Muscle layer of duodenum (tissue), 2 donors: ENCODE measurements around the gene CEBPG.

Source experiments
- H3K27ac ChIP-seq: one replicate; pipeline ENCODE4 v1.7.0; 2013; ENCODE audit warnings: mild to moderate bottlenecking, low read length
- H3K27me3 ChIP-seq: one replicate; pipeline ENCODE4 v1.7.0; 2013; ENCODE audit warnings: low read depth, mild to moderate bottlenecking, control low read depth, low read length
- H3K36me3 ChIP-seq, 2 donors: one replicate each; pipeline ENCODE4 v1.7.0; 2013; ENCODE audit warnings: low read length in 2 of 2, control low read depth in 1 of 2, mild to moderate bottlenecking in 1 of 2; ENCODE audit not compliant: insufficient read depth in 2 of 2, control insufficient read depth in 1 of 2
- H3K4me1 ChIP-seq, 2 donors: one replicate each; pipeline ENCODE4 v1.7.0; 2013; ENCODE audit warnings: low read length in 2 of 2, mild to moderate bottlenecking in 2 of 2, control low read depth in 1 of 2, moderate library complexity in 1 of 2; ENCODE audit not compliant: insufficient read depth in 2 of 2, control insufficient read depth in 1 of 2
- H3K4me3 ChIP-seq, 2 donors: one replicate each; pipeline ENCODE4 v1.7.0; 2013; ENCODE audit warnings: low read length in 2 of 2, low read depth in 1 of 2, mild to moderate bottlenecking in 1 of 2
- H3K9me3 ChIP-seq, 2 donors: one replicate each; pipeline ENCODE4 v1.7.0; 2013; ENCODE audit warnings: low read length in 2 of 2, control low read depth in 1 of 2, mild to moderate bottlenecking in 1 of 2; ENCODE audit not compliant: control insufficient read depth in 1 of 2
- donor health status: healthy.

Gene CEBPG

DNA sequence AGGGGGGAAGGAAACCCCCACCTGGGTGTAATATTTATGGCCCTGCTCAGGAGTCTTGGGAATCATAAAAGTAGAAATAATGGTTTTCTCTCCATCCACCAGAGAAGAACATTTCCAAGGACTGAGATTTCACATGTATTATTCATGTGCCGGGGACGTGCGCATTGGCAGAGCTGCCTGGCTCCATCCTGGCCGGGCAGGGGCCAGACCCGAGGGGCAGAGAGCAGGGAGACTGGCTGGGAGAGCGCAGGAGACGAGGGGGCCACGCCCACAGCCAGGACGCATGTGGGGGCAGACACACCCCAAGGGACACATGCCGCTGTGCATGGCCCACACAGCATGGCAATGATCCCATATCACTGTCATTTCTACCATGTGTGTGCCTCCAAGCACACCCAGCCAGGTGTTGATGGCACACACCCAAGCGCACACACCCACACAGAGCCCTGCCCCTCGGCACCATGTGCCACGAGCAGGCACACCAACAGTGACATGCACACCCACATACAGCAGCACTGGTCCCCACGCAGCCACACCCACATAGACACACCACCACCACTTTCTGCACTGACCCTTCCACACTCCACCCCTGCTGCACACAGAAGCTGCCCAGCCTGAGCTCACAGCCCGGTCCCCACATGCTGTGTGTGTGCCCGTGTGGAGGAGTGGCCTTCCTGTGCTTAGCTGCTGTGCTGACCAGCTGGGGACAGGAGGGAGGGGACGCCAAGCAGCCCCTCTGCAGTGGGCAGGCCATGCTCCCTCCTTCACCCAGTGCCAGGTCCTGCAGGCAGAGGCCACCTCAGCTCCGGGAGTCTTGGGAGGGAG lies 39.3 kb downstream of the CEBPG start:
- Histone ChIP-seq H3K27me3 (no peaks in the 10 kb centered on the region), H3K4me3 (no peak overlapping the region), H3K36me3 (peaks cover 0 to 25% of the 10 kb centered on the region in 2 donors), H3K9me3 (no peaks in the 10 kb centered on the region), H3K27ac (no peak overlapping the region), H3K4me1 (peaks cover 0 to 6% of the 10 kb centered on the region in 2 donors)

DNA sequence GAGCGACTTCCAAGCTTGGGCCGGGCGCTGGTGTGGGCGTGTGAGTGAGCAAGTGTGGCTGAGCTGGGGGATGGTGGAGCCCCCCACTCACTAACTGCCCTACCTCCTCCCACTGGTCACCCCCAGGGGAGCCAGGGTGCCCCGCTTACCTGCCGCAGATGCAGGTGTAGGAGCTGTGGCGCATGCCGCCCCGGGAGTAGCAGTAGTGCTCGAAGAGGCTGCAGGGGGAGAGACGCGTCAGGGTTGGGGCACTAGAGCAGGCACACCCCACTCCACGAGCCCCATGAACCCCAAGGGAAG lies 39.9 kb downstream of the CEBPG start:
- H3K4me1 ChIP-seq, result peaks cover 0 to 6% of the 10 kb centered on the region in 2 donors
- no peak overlapping the region for H3K4me3 ChIP-seq
- H3K36me3 ChIP-seq, result peaks cover 0 to 25% of the 10 kb centered on the region in 2 donors
- no peaks in the 10 kb centered on the region for H3K27me3 ChIP-seq
- H3K9me3 ChIP-seq, result no peaks in the 10 kb centered on the region
- no peak overlapping the region for H3K27ac ChIP-seq

DNA sequence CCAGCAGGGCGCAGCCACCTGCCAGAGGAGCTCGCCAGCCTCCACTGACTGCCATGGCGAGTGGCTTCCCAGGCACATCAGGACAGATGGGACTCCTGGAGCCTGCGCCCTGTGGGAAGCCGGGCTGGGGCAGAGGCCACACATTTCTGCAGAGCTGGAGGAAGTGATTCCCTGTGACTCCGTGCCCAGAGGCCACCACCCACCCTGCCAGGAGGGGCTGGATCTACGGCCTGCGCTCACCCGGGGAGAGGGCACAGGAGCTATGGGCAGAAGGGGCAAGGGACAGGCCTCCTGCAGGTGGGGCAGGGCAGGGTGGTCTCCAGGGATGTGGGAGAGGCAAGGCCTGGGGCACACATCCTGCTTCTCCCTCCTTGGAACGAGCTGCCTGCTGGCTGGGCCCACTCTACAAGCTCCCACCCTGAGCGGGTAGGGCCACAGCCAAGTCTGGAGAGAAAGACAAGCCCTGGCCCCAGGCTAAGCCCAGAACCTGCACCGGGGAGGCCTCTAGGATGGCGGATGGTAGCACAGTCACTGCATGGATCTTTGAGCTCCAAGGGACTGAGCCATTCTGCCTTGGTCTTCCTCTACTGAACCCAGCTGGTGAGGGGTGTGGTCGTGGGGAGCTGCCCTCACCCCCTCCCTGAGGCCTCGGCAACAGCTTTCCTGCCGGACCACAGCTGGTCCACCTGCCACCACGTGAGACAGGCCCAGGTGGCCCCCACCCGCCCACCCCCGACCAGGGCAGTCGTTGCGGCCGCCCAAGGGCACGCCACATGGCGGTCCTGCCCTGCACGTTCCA lies 40.6 kb downstream of the CEBPG start:
- Histone ChIP-seq H3K4me3 (no peak overlapping the region), H3K9me3 (no peaks in the 10 kb centered on the region), H3K4me1 (peaks cover 0 to 6% of the 10 kb centered on the region in 2 donors), H3K36me3 (peaks cover 0 to 25% of the 10 kb centered on the region in 2 donors), H3K27me3 (no peaks in the 10 kb centered on the region), H3K27ac (no peak overlapping the region)

DNA sequence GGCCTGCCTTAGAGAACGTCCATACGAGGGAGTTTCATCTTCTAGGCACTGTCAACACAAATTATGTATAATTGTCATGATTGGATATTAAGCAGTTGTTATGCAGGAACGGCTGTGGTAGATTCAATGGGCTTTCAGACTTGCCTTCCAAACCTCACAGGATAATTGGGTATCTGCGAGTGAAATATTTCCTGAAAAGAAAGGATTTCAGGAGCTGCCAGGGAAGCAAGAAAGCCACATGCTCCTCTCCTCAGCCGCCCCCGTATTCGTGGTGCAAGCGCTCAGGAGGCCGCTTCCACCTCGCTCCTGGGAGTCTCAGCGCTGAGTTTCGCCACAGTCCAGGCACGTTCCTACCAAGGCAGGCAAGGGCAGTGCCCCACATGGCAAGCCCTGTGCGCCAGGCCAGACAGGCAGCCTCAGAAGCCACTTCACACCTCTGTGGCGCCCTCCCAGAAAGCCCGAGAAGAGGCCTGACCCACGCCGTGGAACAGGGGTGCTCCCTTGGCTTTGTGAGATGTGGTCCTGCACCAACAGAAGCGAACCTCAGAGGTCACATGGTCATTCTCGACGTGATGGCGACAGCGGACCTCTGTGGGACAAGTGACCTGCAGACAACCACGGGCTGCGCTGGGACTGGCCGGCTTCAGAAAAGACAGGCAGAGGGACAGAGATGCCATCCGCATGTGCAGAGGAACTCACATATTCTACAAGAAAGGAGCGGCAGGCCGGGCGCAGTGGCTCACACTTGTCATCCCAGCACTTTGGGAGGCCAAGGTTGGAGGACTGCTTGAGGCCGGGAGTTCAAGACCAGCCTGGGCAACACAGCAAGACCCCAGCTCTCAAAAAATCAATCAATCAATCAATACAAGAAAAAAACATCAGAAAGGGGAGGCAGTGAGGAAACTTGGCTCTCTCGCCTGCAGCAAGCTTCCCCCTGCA lies 41.4 kb downstream of the CEBPG start:
- peaks cover 0 to 6% of the 10 kb centered on the region in 2 donors for H3K4me1 ChIP-seq
- H3K9me3 ChIP-seq, result no peaks in the 10 kb centered on the region
- no peak overlapping the region for H3K27ac ChIP-seq
- peaks cover 0 to 22% of the 10 kb centered on the region in 2 donors for H3K36me3 ChIP-seq
- H3K27me3 ChIP-seq, result no peaks in the 10 kb centered on the region
- H3K4me3 ChIP-seq, result no peak overlapping the region

DNA sequence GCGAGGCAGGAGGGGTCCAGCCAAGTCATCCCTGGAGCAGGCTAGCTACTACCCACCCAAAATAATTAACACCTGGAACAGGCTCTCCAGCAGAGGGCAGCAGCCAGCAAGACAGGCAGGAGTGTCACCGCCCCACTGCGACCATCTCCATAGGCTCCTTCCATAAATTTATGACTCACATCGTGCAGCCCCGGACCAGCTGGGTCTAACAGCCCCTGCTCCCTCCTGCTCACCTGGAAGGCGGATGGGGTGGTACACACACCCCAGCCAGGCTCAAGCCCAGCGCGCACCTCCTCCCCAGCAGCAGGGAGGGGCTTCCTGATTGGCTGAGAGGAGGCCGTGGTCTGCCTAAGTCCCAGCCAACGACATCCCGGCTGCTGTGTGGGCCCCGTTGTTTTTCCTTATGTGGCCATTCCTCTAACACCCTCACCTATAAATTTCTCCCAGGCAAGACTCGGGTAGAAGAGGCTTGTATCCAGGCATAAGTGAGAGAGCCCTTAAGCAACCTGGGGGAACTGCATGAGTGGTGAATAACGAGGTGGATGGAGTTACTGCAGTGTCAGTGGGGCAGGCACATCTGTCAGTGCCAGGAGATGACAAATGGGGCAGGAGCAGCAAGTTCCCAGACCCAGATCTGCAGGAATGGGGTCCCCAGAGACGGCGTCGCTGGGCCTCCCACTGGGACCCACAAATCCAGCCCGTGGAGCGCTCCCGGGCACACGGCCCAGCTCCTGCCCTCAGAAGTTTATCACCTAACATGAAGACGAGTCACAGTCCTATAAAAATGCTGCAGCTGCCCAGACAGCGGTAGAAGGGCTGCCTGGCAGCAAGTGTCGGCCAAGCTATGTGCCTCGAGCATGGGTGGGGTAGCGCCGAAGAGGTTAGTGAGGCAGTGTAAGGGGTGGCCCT lies 43.1 kb downstream of the CEBPG start:
- Histone ChIP-seq H3K4me1 (peaks cover 0 to 6% of the 10 kb centered on the region in 2 donors), H3K27me3 (no peaks in the 10 kb centered on the region), H3K4me3 (no peak overlapping the region), H3K36me3 (peaks cover 0 to 6% of the 10 kb centered on the region in 2 donors), H3K27ac (no peak overlapping the region), H3K9me3 (no peaks in the 10 kb centered on the region)

DNA sequence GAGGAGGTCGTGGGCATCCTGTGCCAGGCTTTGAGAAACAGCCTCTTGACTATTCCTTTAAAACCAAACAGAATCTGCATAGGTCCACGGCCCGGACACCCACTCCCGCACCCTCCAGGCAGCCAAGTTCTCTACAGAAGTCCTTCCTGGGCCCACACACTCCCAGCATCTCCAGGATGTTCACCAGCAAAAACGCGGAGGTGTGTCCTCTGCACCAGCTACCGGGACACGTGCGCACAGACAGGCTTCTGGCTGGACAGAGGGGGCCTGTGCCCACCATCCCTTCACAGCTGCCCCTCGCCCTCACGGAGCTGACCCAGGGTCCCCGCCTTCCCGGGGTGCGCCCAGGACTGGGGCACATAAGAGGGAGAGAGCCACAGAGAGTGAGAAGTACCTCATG lies 44.2 kb downstream of the CEBPG start:
- H3K9me3 ChIP-seq, result no peaks in the 10 kb centered on the region
- H3K36me3 ChIP-seq, result peaks cover 0 to 5% of the 10 kb centered on the region in 2 donors
- H3K4me3 ChIP-seq, result no peak overlapping the region
- H3K4me1 ChIP-seq, result peaks cover 0 to 6% of the 10 kb centered on the region in 2 donors
- no peak overlapping the region for H3K27ac ChIP-seq
- no peaks in the 10 kb centered on the region for H3K27me3 ChIP-seq

DNA sequence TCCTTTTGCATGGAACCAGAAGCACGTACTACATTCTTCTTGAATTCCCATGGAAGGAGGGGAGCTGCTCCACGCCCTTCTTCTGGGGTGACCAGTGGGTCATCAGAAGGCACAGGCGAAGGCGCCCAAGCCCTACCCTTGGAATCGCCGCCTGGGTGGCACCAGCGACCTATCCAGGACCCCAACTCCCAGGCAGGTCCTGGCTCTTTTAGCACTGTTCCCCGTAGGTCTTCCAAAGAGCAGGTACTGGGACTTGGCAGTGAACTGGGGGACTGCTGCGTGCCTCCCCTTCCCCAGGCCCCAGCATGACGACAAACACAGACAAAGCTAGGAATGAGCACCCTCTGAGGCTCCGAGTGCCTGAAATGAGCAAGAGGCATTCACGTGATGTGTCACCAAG lies 45.0 kb downstream of the CEBPG start:
- Histone ChIP-seq H3K36me3 (peaks cover 0 to under 1% of the 10 kb centered on the region in 2 donors), H3K4me3 (no peak overlapping the region), H3K4me1 (peaks cover 0 to 6% of the 10 kb centered on the region in 2 donors), H3K27me3 (no peaks in the 10 kb centered on the region), H3K9me3 (no peaks in the 10 kb centered on the region), H3K27ac (no peak overlapping the region)

DNA sequence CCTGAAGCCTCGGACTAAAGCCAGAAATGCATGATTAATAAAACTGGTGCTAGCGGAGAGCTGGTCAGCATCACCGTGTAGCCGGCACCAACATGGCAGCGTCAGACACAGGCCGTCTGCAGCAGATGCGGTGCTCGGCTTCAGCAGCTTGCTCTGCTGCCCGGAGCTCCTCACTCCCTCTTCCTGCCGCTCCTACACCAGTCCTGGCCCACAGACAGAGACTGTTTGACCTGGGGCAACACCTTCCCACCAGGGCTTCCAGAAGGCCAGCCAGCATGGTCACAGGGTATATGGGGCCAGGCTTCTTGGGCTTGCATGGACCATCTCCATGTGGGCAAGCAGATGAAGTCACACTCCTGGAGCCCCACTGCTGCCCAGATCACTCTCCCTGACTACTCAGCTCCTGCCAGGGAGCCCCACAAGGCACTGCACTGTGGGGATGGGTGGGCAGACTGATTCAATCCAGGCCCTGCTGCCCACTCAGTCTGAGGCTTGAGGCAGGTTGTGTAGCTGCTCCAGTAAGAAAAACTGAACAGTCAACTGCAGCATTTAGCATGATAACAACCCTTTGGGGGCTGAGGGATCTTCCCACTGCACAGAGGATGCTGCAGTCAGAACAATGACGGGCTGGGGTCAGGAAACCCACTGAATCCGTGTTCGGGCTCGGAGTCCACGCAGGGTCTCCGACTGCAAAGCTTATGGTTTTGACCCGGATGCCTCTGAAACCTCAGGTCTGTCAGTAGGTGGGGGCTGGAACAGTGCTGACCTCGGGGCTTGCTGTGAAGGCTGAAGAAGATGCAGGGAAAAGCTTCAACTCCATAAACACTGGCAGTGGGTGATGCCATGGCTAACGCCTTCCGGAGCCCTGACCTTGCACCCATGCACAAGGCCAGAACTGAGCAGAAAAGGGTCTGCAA lies 45.6 kb downstream of the CEBPG start:
- no peak overlapping the region for H3K4me3 ChIP-seq
- no peaks in the 10 kb centered on the region for H3K27me3 ChIP-seq
- H3K4me1 ChIP-seq, result peaks cover 0 to 6% of the 10 kb centered on the region in 2 donors
- no peak overlapping the region for H3K27ac ChIP-seq
- no peaks in the 10 kb centered on the region for H3K36me3 ChIP-seq
- H3K9me3 ChIP-seq, result no peaks in the 10 kb centered on the region

DNA sequence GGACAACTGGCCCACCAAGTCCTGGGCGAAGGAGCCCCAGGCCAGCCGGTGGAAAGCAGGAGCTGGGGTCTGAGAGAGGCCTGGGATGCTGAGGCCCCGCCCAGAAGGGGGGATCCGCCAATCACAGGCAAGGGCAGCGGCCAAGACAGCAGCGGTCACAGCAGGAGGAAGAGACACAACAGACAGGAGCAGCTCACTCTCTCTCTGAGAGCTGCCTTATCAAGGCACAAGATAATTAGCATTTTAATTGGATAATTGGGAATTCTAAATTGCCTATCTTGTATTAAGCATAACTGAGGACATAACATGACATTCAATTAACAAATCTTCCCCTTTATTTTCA lies 46.2 kb downstream of the CEBPG start:
- no peak overlapping the region for H3K4me3 ChIP-seq
- no peaks in the 10 kb centered on the region for H3K36me3 ChIP-seq
- H3K4me1 ChIP-seq, result peaks cover 0 to 6% of the 10 kb centered on the region in 2 donors
- H3K27me3 ChIP-seq, result no peaks in the 10 kb centered on the region
- no peaks in the 10 kb centered on the region for H3K9me3 ChIP-seq
- H3K27ac ChIP-seq, result no peak overlapping the region

DNA sequence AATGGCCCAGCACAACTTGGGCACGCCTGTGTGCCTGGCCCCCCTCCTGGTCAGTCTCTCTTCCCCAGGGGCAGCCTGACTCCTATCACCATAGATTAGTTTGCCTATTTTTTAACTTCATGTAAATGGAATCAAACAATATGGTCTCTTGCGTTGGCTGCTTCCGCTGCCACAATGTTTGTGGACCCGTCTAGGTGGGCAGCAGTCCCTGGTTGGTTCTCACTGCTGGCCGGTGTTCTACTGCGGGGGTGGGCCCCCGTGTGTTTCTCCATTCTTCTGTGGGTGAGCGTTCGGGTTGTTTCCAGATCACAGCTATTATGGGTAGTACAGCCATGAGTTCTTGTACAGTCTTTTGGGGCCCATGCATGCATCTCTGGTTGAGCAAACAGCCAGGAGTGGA lies 47.3 kb downstream of the CEBPG start:
- H3K27me3 ChIP-seq, result no peaks in the 10 kb centered on the region
- no peaks in the 10 kb centered on the region for H3K9me3 ChIP-seq
- no peaks in the 10 kb centered on the region for H3K36me3 ChIP-seq
- no peak overlapping the region for H3K27ac ChIP-seq
- peaks cover 0 to 6% of the 10 kb centered on the region in 2 donors for H3K4me1 ChIP-seq
- H3K4me3 ChIP-seq, result no peak overlapping the region
